ENCODE measurements around the gene CAMKMT.

GRCh38 chr2:44479127-44479887 is 117.6 kb downstream of the CAMKMT start:
- TF ChIP-seq CTCF (IDR thresholded peaks at IDR 0.05; ENCODE audit: insufficient read depth, low read length, poor library complexity, severe bottlenecking): peak; percentile 99
- no peak for TF ChIP-seq EZH2phosphoT487 (conservative IDR thresholded peaks at IDR 0.05; ENCODE audit: low read length)
